Measurements from ENCODE around the gene ASGR1. TPM values are rescaled to one million over a fixed set of nuclear protein-coding genes. Genes with fewer than 3 reads are reported as not detected.
A peak's percentile ranks its signal among the peaks of the same experiment; 100 is the strongest.

Gene ASGR1
- total and polyA plus RNA-seq, 3 donors from 2014 or later: 11.5 to 21.3 (median 19.1) TPM

DNA sequence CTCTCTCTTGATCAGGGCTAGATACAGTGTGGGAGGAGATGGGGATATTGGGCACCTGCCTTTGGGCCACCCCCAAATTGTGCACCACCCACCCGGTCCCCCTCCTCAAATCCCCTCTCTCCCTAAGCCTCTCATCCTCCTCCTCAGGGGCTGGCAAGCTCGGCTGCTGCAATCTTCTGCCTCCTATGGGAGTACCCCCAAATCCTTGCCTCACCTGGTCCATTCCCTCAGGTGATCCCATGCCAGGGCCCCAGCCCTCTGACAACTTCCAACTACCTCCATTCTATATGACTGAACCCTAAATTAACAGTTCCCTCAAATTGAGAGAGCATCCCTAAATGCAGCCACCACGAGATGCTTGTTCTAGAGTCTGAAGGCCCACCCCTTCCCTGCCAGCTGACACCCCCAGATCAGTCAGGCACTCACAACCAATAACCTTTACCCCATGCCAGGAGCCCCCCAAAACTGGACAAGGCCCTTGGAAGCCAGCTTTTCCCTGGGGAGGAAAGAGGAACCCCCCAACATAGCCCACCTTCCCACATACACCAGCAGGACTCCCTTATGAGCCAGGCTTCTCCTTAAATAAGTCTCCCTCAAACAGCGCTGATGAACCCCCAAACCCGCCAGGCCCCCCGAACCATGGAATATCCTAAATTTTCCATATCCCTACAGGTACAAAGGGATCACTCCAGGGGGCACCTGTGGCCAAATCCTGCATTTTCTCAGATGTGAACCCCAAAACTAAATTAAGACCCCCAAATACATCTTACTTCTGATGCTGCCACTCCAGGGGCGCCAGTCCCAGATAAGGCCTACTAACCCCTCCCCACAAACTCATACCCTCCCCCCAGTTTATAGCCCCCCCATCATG, 37.3 kb upstream of the ASGR1 start:
- H3K27me3 ChIP-seq: no peaks in the 10 kb centered on the region
- TF ChIP-seq, protein P1, sequence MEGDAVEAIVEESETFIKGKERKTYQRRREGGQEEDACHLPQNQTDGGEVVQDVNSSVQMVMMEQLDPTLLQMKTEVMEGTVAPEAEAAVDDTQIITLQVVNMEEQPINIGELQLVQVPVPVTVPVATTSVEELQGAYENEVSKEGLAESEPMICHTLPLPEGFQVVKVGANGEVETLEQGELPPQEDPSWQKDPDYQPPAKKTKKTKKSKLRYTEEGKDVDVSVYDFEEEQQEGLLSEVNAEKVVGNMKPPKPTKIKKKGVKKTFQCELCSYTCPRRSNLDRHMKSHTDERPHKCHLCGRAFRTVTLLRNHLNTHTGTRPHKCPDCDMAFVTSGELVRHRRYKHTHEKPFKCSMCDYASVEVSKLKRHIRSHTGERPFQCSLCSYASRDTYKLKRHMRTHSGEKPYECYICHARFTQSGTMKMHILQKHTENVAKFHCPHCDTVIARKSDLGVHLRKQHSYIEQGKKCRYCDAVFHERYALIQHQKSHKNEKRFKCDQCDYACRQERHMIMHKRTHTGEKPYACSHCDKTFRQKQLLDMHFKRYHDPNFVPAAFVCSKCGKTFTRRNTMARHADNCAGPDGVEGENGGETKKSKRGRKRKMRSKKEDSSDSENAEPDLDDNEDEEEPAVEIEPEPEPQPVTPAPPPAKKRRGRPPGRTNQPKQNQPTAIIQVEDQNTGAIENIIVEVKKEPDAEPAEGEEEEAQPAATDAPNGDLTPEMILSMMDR (IDR thresholded peaks at IDR 0.05): no peak
- no peak for TF ChIP-seq POLR2A (IDR thresholded peaks at IDR 0.05)
- no peaks in the 10 kb centered on the region for H3K9me3 ChIP-seq
- H3K4me1 ChIP-seq: peaks cover 38% of the 10 kb centered on the region
- H3K27ac ChIP-seq: peak overlapping the region; percentile 70 to 82
- no peaks in the 10 kb centered on the region for H3K36me3 ChIP-seq (ENCODE audit: low read depth, missing control alignments)
- whole genome bisulfite sequencing, 2 donors: 21 to 48% methylated on average over 7 of the region's 7 CpGs
- intact Hi-C loops (cut with DNase I; ENCODE audit: low total_unique reads): no loop called here
- no peak for DNase-seq
- H3K4me3 ChIP-seq: peak overlapping the region; percentile 26 to 45

DNA sequence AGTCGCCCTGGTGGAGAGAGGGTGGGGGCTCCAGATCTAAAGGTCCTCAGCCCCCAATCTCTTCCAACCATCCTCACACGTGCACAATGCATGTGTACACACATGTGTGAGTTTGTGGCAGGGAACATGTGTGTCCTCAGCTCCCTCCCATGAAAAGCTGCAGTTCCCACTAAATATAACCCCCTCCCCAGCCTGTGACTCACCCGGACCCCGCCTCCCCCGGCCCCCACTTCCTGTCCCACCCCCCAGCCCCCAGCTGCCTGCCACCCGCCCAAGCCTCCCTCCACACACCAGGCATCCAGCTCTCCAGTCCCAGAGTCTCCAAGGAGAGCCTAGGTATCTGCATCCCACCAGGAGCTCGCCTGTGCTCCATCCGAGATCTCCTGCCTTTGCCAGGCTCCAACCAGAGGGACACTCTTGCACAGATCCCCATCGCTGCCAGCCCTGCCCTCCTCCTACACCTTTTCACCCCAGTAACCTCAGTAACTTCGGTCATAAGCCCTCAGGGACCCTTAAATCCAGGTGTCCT, 36.5 kb upstream of the ASGR1 start:
- 32 to 40% methylated on average over 6 to 10 of the region's 10 CpGs for WGBS, 2 donors
- Histone ChIP-seq H3K9me3 (no peaks in the 10 kb centered on the region), H3K27me3 (no peaks in the 10 kb centered on the region), H3K4me1 (peaks cover 33% of the 10 kb centered on the region), H3K36me3 (ENCODE audit: low read depth, missing control alignments) (no peaks in the 10 kb centered on the region), H3K4me3 (no peak overlapping the region), H3K27ac (no peak overlapping the region)
- intact Hi-C loops (cut with DNase I; ENCODE audit: low total_unique reads): no loop called here
- TF ChIP-seq, protein P1 (IDR thresholded peaks at IDR 0.05): no peak
- TF ChIP-seq POLR2A (IDR thresholded peaks at IDR 0.05): no peak
- DNase-seq: no peak

DNA sequence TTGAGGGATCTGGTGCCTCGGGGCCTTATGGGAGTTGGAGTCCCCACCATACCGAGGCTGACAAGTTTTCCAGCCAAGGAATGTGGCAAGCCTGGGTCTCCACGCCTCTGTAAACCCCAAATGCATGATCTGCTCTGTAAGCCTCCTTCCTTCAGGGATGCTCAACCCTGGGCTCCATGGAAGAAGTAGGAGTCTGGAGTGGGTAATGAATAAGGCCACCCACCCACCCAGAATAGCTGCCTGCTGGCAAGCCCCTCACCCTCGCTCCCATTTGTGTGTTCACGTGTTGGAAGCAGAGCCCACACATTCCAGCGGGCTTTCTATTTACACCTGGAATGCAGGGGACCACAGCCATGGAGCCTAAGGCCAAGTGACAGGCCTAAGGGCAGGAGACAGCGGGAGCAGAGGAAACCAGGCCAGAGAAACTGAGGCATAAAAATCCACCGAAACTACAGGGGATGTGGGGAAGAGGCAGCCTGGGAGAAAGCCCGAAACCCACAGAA, 36.0 kb upstream of the ASGR1 start:
- no peak for TF ChIP-seq POLR2A (IDR thresholded peaks at IDR 0.05)
- TF ChIP-seq, protein P1 (IDR thresholded peaks at IDR 0.05): no peak
- peaks cover 29% of the 10 kb centered on the region for H3K4me1 ChIP-seq
- 17 to 39% methylated on average over 6 to 9 of the region's 9 CpGs for WGBS, 2 donors

DNA sequence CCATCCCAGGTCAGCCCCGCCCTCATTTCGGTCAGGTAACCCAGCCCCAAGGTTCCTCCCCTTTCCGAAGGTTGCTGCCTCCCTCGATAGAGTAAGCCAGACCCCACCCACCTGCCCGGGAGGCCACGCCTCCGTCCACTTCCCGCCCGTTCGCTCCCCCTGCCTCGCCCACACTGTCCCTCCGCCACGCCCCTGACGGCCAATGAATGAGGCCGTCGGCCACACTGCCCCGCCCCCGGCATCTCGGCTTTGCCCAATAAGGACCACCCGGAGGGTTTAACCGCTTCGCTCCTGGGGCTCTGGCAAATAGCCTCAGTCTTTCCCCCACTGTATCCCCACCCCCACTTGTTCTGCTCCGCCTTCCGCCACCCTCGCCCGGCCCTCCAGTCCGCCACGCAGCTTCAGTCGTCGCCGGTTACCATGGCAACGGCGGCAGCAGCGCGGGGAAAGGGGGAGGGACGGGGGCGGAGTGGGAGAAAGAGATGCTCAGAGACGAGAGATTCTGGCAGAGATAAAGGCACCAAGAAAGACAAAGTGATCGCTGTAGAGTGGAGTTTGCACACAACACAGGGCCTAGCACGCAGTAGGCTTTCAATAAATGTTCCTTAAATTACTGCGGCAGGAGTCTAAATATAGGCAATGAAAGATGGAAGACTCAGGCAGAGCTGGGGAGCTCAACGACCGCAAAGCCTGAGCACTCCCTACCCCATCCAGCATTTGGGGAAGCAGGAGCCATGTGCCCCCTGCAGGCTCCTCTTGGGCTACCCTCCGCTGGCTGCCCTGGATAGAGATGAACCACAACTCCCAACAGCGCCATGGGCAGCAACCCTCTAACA, 35.3 kb upstream of the ASGR1 start:
- Histone ChIP-seq H3K9me3 (no peaks in the 10 kb centered on the region), H3K36me3 (ENCODE audit: low read depth, missing control alignments) (no peaks in the 10 kb centered on the region), H3K27me3 (no peaks in the 10 kb centered on the region), H3K27ac (peak overlapping the region; percentile 51 to 53), H3K4me3 (peak overlapping the region; percentile 29 to 64), H3K4me1 (peaks cover 29% of the 10 kb centered on the region)
- intact Hi-C loops (cut with DNase I; ENCODE audit: low total_unique reads): no loop called here
- no peak for TF ChIP-seq POLR2A (IDR thresholded peaks at IDR 0.05)
- TF ChIP-seq, protein P1 (IDR thresholded peaks at IDR 0.05): peak; percentile 10 to 42 (median 13)
- DNase-seq: peak; percentile 96
- WGBS, 2 donors: 0 to 1% methylated on average over 35 to 45 of the region's 45 CpGs

More for the DNA sequence above, 36.0 kb upstream of the ASGR1 start:
- intact Hi-C loops (cut with DNase I; ENCODE audit: low total_unique reads): no loop called here
- no peaks in the 10 kb centered on the region for H3K27me3 ChIP-seq
- H3K4me3 ChIP-seq: peak overlapping the region in 1 of 2 donors; percentile 64
- H3K36me3 ChIP-seq (ENCODE audit: low read depth, missing control alignments): no peaks in the 10 kb centered on the region
- peak overlapping the region; percentile 51 to 53 for H3K27ac ChIP-seq
- no peak for DNase-seq
- H3K9me3 ChIP-seq: no peaks in the 10 kb centered on the region

Data from testis (tissue), 3 donors.